GM21367 (cell line): Measurements from ENCODE around the gene ALDH3A2.
"Not testable (repeated sequence)": the region's sequence is repeated elsewhere in the genome, so short reads cannot be mapped to it uniquely, and the experiment has no call there.

Experiments used
- ATAC-seq: cut with Tn5 transposase; IDR thresholded peaks from one replicate; pipeline ENCODE4 v1.9.1; 2021; ENCODE audit not compliant: unreplicated experiment

ALDH3A2 gene

DNA sequence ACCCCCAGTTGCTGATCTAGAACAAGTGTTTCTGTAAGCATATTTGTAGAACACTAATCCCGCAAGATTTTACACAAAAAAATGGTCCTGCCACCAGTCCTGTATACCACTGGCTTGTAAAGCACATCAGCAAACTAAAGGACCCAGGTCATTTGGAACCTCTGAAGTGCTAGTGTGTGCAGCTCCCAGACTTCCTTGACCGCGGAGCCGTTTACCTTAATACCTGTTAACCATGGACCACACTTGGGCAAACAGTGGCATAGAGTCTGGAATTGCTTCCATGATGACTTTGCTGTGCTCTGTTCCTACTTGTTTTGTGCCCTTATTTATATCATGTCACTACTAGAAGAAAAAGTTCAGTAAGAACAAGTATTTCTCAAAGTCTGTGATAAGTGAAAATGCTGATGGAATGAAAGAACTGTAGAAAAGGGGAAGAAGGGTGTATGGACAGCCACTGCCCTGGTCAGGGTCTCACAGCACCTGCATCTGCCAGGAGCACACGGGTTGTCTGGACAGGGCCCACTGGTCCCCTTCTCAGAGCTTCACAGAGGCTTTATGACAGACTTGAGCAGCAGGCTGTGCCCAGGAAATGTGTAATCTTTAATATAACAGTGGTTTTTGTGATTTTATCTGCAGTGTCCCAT lies 29.3 kb downstream of the ALDH3A2 start:
- no peak for ATAC-seq

GRCh38 chr17:19678581-19679453 lies 30.3 kb downstream of the ALDH3A2 start:
- ATAC-seq = no peak

- no peak for ATAC-seq
These were observed 34.6 kb downstream of the ALDH3A2 start for GRCh38 chr17:19683117-19683516.

DNA sequence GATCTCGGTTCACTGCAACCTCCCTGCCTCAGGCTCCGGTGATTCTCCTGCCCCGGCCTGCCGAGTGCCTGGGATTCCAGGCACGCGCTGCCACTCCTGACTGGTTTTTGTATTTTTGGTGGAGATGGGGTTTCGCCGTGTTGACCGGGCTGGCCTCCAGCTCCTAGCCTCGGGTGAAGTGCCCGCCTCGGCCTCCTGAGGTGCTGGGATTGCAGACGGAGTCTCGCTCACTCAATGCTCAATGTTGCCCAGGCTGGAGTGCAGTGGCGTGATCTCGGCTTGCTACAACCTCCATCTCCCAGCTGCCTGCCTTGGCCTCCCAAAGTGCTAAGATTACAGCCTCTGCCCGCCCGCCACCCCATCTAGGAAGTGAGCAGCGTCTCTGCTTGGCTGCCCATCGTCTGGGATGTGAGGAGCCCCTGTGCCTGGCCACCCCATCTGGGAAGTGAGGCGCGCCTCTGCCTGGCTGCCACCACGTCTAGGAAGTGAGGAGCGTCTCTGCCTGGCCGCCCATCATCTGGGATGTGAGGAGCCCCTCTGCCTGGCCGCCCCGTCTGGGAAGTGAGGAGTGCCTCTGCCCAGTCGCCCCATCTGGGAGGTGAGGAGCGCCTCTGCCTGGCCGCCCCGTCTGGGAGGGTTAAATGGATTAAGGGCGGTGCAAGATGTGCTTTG lies 36.5 kb downstream of the ALDH3A2 start:
- not testable (repeated sequence) for ATAC-seq

DNA sequence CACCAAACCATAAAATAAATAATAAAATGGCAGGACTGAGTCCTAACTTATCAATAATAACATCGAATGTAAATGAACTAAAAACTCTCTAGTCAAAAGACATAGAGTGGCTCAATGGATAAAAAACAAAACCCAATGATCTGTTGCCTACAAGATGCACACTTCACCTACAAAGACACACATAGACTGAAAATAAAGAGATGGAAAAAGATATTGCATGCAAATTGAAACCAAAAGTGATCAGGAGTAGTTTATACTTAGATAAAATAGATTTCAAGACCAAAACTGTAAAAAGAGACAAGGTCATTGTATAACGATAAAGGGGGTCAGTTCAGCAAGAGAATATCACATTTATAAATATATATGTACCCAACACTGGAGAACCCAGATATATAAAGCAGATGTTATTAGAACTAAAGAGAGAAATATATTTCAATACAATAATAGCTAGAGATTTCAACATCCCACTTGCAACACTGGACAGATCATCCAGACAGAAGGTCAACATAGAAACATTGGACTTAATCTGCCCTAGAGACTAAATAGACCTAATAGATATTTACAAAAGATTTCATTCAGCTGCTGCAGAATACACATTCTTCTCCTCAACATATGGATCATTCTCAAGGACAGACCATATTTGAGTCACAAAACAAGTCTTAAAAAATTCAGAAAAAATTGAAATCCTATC lies 38.0 kb downstream of the ALDH3A2 start:
- no peak for ATAC-seq

DNA sequence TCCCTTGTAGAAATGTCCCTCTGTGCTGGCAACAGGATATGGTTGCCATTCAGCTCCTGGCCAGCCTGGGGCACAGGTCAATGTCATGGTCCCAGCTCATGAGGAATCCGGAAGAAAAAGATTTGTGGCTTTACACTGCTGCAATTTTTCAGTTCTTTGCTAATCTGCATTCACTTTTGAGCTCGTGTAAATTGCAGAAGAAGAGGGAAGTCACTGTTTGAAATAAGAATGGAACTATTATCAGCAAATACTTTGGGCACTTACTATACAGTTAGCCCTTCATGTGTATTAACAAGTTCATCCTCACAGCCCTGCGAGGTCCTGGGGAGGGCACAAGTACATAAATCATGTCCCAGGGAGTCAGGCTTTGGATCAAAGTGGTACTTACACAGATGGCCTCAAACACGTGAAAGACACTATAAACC lies 53.7 kb downstream of the ALDH3A2 start:
- no peak for ATAC-seq

DNA sequence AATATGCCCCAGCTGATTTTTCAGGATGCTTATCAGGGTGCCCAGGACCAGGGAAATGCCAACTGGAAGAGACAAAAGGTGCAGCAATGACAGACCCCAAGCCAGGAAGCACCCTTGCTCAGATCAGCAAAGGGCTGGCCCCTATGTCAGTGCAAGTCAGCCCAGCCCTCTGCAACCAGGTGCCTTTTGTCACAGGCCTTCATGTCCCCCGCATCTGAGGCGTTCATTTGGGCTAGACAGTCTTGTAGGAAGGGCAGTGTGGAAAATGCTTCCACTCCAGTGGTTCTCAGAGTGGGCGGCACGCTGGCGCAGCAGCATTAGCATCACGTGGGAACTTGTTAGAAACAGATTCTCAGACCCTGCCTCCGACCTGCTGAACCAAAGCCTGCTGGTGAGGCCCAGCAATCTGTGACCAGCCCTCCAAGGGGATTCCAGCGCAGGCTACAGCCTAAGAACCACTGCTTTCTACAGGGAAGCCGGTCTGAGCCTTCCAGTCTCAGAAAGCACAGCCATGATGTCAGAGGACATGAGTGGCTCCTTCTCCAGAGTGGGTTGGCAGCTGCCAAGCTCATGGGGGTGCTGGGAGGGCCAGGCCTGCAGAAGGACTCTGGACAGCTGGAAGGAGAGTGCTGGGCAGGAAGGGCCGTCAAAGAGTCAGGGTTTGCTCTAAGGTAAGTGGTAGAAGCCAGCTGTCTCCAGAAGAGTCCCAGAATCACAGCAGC lies 54.7 kb downstream of the ALDH3A2 start:
- no peak for ATAC-seq

DNA sequence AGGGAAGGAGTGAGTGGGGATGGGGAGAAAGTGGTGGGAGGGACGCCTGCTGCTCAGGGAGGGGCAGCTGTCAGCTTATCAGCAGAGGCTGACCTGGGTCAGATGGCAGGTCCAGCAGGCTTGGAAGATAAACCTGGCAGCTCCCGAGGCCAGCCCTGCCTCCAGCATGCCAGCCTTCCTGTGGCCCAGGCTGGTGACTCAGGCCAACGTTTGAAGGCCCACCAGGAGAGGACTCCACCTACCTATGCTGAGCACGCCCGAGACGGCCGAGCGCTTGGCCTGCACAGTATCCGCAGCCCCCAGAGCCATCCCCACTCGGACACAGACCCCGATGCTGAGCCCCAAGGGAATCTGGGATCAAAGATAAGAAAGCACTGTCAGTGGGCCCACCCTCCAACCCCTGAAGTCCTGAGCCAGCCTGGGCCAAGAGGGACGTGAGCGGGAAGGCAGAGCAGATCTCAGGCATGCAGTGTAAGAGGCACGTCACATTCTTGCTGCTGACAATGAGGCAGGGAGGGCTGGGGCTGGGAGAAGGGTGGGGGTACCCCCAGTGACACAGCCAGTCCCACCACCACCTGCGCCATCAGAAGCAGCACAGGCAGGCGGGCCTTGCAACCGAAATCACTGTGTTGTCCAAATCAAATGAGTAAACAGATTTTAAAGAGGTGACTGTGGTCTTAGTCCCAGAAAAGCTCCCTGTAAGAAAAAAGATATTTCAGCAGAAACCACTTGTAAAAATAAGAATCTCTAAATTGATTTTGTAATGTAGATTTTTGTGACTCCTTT lies 55.5 kb downstream of the ALDH3A2 start:
- no peak for ATAC-seq

GRCh38 chr17:19705201-19705600 lies 56.6 kb downstream of the ALDH3A2 start:
- no peak for ATAC-seq

DNA sequence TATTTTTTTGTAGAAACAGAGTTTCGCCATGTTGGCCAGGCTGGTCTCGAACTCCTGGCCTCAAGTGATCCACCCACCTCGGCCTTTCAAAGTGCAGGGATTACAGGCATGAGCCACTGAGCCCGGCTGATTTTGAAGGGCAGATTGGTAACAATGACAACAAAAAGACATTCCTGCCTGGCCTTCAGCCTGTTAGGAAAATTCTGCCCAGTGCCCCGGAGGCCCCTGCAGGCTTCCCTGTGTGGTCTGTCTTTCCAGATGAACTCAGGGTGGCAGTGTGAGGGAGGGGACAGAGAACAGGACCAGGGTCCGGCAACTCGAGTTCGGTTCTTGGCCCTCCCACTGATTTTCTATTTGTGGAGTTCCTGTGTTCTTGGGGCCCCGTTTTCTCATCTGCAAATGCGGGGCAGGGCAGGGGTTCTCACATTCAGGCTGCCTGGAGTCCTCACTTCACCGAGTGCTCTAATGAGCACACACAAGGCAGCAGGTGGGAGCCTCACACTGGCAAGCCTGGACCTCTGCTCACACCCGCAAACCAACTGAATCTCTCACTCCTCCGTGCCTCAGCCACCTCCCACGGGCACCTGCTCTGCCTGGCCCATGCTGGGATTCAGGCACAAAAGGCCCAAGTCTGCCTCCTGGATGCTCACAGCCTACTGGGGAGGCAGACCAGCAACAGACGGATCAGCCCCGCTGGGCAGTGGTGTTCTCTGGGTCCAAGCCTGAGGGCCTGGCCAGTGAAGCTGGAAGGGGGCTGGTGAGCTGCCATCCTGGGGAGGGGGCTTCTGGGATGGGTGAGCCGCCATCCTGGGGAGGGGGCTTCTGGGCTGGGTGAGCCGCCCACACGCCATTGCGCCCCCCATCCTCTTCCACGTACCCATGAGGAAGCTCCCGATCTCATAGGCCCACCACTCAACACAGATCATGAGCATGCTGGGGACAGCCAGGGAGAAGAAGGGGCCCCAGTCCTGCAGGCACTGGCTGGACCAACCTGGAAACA lies 57.5 kb downstream of the ALDH3A2 start:
- no peak for ATAC-seq

DNA sequence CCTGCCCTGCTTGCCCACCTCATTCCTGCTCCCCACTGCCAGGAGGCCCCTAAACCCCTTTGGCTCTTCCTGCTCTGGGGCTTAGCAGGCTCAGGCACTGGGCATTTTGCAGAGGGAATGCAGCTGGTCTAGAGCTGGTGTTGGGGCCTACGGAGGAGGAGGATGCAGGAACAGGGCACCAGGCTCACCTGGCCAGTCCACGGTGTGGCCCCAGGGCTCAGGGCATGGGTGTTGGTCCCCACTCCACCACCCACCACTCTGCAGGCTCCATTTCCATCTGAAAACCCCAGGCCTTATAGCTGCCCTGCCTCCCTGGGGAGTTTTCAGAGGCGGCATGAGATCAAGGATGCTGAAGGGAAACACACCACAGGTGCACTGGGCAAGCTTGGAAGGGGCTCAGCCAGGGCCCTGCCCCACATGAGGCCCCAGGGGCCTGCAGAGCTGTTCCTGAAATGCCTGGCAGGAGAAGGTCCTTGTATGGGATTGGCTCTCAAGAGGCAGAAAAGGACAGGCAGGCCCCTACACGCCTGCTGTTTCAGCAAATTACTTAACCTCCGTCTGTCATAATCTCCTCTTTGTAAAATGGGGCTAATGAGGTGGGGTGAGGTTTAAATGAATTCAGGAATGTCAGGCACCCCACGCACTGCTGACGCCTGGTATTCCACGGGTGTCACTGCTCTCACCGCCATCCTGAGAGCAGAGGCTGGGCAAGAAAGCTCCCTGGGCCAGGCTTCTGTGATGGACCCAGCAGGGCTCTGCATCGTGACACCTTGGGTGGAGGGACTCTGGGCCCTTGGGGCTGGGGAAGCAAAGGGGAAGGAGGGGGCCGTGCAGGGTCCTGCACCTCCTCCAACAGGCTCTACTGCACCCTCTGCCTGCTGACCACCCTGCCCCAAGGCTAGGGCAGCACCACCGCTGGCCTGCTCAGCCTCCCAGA lies 58.5 kb downstream of the ALDH3A2 start:
- no peak for ATAC-seq

- no peak for ATAC-seq
These were observed 59.2 kb downstream of the ALDH3A2 start for GRCh38 chr17:19707728-19708221.

DNA sequence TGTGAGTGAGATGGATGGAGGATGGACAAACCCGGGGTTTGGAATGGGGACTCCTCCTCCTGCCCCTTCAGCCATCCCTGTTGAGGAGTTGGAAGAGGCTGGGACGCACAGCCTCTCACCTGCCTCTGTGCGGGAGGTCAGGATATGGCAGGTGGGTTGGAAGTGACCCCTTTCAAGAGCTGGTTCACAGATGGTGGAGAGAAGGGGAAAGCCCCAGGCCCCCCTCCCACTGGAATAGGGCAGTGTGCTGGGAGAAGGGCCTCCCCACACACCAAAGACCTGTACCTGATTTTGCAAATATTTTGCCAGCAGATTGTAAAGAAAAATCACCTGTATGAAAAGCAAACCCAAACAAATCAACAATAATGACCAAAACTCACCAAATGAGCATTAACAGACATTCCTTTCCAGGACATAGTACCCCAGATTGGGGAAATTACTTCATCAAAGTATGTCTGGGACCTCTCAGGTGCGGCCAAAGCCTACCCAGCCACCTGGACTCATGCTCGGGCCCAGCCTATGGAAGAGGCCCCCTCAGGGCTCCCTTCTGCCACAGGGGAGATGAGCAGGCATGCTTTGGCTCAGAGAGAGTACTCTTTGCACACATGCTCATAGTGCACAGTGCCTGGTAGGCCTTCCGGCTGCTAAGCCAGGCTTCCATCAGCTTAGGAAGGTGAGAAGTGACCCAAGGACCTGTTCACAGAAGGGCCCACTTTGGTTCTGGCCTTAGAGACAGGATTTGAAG lies 60.1 kb downstream of the ALDH3A2 start:
- ATAC-seq = no peak

DNA sequence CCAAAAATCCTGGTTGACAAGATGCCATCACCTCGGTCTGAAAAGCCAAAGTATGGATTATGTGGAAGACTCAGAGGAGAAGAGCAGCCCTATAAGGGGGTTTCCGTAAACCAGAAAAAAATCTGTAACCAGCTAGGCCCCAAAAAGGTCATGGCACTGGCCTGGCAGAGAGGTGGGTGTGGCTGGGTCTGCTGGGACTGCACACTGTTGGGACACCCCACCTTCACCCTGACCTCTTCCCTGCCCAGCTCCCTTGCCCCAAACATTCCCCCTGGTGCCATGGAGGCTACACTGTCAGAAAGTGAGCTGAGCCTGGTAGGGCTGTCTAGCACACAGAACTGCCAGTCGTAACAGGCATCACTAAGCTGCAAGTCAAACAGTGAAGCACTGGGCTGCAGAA lies 61.3 kb downstream of the ALDH3A2 start:
- no peak for ATAC-seq

- ATAC-seq = no peak
These were observed 64.0 kb downstream of the ALDH3A2 start for GRCh38 chr17:19712436-19713004.

DNA sequence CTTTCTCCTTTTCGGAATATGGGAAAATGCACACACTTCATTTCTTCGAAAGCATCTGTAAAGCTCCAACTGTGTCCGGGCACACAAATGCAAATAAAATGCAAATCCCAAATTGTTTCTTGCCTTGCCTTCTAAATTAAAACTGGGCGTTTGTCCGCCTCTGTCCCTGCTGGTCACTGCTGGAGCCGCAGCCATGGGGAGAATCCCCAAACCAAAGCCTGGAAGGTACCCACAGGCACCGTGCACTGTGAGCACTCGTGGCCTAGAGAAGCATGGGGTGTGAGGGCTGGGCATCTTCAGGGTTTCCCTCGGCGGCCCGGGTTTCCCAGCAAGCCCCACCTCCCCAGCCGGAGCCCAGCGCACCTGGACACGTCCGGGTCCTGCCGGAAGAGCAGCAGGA lies 64.9 kb downstream of the ALDH3A2 start:
- ATAC-seq = no peak
